Midbrain (tissue), 1 donor: Measurements from ENCODE around the gene CANX.

Experiments
- DNase-seq: peaks from one replicate; lab custom pipeline; 2025; lab: John Stamatoyannopoulos, UW

The CANX gene

DNA sequence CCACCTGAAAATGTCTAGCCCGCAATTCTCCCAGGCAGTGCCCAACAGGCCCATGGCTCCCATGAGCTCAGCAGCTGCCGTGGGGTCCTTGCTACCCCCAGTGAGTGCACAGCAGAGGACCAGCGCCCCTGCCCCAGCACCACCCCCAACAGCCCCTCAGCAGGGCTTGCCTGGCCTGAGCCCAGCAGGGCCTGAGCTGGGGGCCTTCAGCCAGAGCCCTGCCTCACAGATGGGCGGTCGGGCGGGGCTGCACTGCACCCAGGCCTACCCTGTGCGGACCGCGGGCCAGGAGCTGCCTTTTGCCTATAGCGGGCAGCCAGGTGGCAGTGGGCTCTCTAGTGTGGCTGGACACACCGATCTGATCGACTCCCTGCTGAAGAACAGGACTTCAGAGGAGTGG lies 75.7 kb downstream of the CANX start:
- DNase-seq, result no peak

DNA sequence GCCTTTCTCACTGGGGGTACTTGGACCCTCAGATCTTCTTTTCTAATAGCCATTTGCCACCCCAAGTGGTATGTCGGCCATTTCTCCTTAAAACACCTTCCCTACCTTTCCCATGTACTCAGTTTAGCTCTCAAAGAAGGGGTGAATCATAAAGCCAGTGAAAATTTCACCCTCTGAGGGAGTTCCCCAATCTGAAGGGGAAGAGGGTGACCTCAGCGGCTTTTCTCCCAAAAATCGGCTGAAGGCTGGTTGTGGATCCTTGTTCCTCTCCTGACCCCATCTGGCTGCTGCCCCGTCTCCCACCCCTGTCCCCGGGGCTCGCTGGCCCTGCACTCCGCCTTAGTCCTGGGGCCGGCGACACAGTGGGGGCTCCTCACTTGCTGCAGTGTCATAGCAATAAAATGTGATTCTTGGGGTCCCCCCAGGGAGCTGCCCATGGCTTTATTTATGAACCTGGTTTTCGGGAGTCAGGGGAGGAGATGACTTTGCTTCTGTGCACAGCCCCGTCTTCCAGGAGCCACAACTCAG lies 77.7 kb downstream of the CANX start:
- DNase-seq, result no peak

DNA sequence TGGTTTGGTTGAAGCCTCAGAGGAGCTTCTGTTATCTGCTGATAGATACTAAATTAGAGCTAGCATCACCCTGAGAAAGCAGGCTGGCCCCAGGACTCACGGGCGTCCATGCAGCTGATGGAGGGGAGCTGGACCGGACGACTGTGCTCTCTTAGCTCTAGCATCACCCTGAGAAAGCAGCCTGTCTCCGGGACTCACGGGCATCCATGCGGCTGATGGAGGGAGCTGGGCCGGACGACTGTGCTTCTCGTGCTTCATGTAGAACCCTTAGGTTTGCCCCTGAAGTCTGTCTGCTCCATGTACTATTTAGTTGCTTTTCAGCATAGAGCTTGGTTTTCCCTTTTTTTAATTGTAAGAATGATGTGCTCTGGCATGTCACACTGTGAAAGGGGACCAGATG lies 78.7 kb downstream of the CANX start:
- DNase-seq, result no peak

- no peak for DNase-seq
Measured at GRCh38 chr5:179777909-179778308, 79.1 kb downstream of the CANX start.

DNA sequence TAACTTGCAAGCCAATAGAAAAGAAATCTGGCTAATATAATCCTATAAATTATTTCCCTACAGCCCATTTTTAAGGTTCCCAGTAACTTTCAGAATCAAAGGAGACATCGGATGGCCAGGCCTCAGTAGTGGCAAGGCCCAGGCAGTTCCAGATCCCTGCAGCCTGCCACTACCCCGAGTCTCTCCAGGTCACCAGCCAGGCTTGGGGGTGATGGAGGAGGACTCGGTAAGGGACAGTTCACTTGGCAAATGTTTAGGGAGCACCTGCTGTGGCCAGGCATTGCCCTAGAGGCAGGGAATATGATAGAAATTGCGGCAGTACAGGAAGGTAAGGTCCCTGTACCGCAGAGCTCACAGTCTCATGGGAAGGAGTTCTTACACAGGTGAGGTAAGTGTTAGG lies 79.8 kb downstream of the CANX start:
- DNase-seq, result no peak

GRCh38 chr5:179779826-179780225 lies 81.1 kb downstream of the CANX start:
- DNase-seq, result no peak

DNA sequence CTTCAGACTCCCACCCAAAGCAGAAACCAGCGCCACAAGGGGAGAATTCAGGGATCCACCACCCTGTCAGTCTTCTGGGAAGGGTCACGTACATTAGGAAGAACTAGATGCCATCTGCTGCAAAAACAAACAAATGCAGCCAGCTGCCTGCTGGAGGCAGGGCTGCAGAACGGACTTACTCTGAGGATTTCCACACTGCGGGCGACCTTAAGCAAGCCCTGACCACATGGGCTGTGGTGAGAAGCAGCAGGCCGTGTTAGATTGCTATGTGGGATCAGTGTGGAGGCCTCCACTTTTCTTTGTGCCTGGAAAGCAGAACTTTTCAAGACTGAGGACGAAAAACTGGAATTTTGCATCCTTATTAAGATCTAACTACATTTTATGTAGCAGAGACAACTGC lies 81.6 kb downstream of the CANX start:
- no peak for DNase-seq
